Measurements from ENCODE around the gene FOXQ1. TPM values are rescaled to one million over a fixed set of nuclear protein-coding genes. Genes with fewer than 3 reads are reported as not detected.

The FOXQ1 gene
- total RNA-seq, 1 donor from 2014 or later, result 0.39 TPM

- FAIRE-seq (no peak), DNase-seq (ENCODE audit: low read depth) (no peak)
- no peak overlapping the region for H3K27ac Mint-ChIP-seq (ENCODE audit: unreplicated experiment)
- no peak overlapping the region for H3K4me3 Mint-ChIP-seq (ENCODE audit: unreplicated experiment)
- H3K79me2 ChIP-seq (ENCODE audit: insufficient read depth, low read length), result no peaks in the 10 kb centered on the region
- no peaks in the 10 kb centered on the region for H3K9me3 ChIP-seq (ENCODE audit: insufficient read depth, low read depth, low read length)
- H3K9me3 Mint-ChIP-seq (ENCODE audit: unreplicated experiment), result peaks cover 5% of the 10 kb centered on the region
- TF ChIP-seq, protein P1, sequence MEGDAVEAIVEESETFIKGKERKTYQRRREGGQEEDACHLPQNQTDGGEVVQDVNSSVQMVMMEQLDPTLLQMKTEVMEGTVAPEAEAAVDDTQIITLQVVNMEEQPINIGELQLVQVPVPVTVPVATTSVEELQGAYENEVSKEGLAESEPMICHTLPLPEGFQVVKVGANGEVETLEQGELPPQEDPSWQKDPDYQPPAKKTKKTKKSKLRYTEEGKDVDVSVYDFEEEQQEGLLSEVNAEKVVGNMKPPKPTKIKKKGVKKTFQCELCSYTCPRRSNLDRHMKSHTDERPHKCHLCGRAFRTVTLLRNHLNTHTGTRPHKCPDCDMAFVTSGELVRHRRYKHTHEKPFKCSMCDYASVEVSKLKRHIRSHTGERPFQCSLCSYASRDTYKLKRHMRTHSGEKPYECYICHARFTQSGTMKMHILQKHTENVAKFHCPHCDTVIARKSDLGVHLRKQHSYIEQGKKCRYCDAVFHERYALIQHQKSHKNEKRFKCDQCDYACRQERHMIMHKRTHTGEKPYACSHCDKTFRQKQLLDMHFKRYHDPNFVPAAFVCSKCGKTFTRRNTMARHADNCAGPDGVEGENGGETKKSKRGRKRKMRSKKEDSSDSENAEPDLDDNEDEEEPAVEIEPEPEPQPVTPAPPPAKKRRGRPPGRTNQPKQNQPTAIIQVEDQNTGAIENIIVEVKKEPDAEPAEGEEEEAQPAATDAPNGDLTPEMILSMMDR (IDR thresholded peaks at IDR 0.05; ENCODE audit: insufficient read depth, low read depth, low read length), result no peak
- no peak for TF ChIP-seq EZH2 (IDR thresholded peaks at IDR 0.05; ENCODE audit: insufficient read depth, low read length)
- no peak overlapping the region for H3K27ac ChIP-seq (ENCODE audit: low read depth, low read length)
- H3K4me3 ChIP-seq (ENCODE audit: insufficient read depth, low read depth, low read length), result no peak overlapping the region
- H3K27me3 ChIP-seq (ENCODE audit: insufficient read depth, low read length), result no peaks in the 10 kb centered on the region
- H3K9ac ChIP-seq (ENCODE audit: low read length), result no peak overlapping the region
- H3K4me1 Mint-ChIP-seq (ENCODE audit: low read depth, unreplicated experiment), result peaks cover 11% of the 10 kb centered on the region
- H3K4me2 ChIP-seq (ENCODE audit: low read length), result no peak overlapping the region
- no peak overlapping the region for H2AFZ ChIP-seq (ENCODE audit: low read depth, low read length)
- peaks cover 15% of the 10 kb centered on the region for H3K4me1 ChIP-seq (ENCODE audit: insufficient read depth, low read length)
- H3K27me3 Mint-ChIP-seq (ENCODE audit: low read depth, unreplicated experiment), result no peaks in the 10 kb centered on the region
- no peaks in the 10 kb centered on the region for H3K36me3 Mint-ChIP-seq (ENCODE audit: low read depth, unreplicated experiment)
- no peaks in the 10 kb centered on the region for H3K36me3 ChIP-seq (ENCODE audit: insufficient read depth, low read length)
- no peaks in the 10 kb centered on the region for H4K20me1 ChIP-seq (ENCODE audit: insufficient read depth, low read length)
Measured at GRCh38 chr6:1329708-1330107, 17.8 kb downstream of the FOXQ1 start.

DNA sequence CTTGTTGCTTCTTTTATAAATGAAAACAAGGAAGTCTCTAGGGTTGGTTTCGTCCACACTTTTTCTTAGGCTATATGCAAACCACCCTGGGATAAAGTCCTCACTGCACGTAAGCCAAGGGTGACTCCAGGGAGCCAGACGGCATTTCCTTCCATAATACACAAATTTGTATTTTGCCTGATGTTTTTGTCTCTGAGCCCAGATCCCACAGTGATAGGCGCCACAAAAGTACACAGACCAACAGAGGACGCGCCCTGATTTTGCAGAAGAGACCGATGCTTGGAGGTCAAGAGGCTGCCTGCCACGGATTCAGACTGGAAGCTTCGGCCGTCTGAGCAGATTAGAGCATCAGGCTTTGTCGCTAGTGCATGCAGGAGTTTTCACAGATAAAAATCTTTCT is 22.8 kb downstream of the FOXQ1 start:
- Mint-ChIP-seq H3K36me3 (ENCODE audit: low read depth, unreplicated experiment) (no peaks in the 10 kb centered on the region), H3K27ac (ENCODE audit: unreplicated experiment) (peak overlapping the region; percentile 7), H3K9me3 (ENCODE audit: unreplicated experiment) (no peaks in the 10 kb centered on the region), H3K4me3 (ENCODE audit: unreplicated experiment) (no peak overlapping the region), H3K4me1 (ENCODE audit: low read depth, unreplicated experiment) (peaks cover 11% of the 10 kb centered on the region), H3K27me3 (ENCODE audit: low read depth, unreplicated experiment) (peaks cover 2% of the 10 kb centered on the region)
- no peaks in the 10 kb centered on the region for H3K79me2 ChIP-seq (ENCODE audit: insufficient read depth, low read length)
- no peaks in the 10 kb centered on the region for H4K20me1 ChIP-seq (ENCODE audit: insufficient read depth, low read length)
- FAIRE-seq, result no peak
- no peak overlapping the region for H2AFZ ChIP-seq (ENCODE audit: low read depth, low read length)
- H3K9ac ChIP-seq (ENCODE audit: low read length), result no peak overlapping the region
- peaks cover 4% of the 10 kb centered on the region for H3K27me3 ChIP-seq (ENCODE audit: insufficient read depth, low read length)
- peaks cover 15% of the 10 kb centered on the region for H3K4me1 ChIP-seq (ENCODE audit: insufficient read depth, low read length)
- no peak overlapping the region for H3K27ac ChIP-seq (ENCODE audit: low read depth, low read length)
- H3K4me2 ChIP-seq (ENCODE audit: low read length), result no peak overlapping the region
- H3K9me3 ChIP-seq (ENCODE audit: insufficient read depth, low read depth, low read length), result no peaks in the 10 kb centered on the region
- no peaks in the 10 kb centered on the region for H3K36me3 ChIP-seq (ENCODE audit: insufficient read depth, low read length)
- no peak for TF ChIP-seq EZH2 (IDR thresholded peaks at IDR 0.05; ENCODE audit: insufficient read depth, low read length)
- TF ChIP-seq, protein P1 (IDR thresholded peaks at IDR 0.05; ENCODE audit: insufficient read depth, low read depth, low read length), result no peak
- no peak overlapping the region for H3K4me3 ChIP-seq (ENCODE audit: insufficient read depth, low read depth, low read length)
- no peak for DNase-seq (ENCODE audit: low read depth)

DNA sequence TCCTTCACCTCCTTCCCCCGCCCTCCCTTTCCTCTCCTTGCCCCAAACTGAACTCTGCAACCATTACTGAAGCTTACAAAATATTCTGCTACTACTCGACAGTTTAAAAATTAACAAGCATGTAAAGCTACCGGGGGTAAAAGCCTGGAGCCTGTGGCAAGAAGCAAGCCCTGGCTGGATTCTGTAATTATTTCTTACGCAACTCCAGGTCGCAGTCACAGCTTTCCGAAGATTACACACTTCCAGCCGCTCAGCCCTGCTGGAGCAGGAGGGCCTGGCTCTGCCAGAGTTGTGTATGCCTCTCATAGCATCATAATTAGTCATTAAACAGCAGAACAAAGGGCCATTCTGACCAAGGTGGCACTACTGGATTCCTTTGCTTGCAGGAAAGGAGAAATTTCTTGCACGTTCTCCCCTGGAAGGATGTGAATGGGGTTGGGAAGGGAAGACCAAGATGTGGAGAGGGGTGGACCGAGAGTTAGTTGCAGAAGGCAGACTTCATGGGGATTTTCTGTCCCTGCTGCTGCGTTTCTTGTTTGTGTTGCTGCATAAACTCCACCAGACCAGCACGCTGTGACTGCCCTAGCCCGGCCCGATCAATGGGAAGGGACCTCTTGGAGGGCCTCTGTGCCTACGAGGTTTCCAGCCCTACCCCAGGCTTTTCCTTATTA is 23.6 kb downstream of the FOXQ1 start:
- peak overlapping the region; percentile 30 for H3K9ac ChIP-seq (ENCODE audit: low read length)
- peak overlapping the region; percentile 85 for H3K27ac Mint-ChIP-seq (ENCODE audit: unreplicated experiment)
- H2AFZ ChIP-seq (ENCODE audit: low read depth, low read length), result peak overlapping the region; percentile 50
- H3K27me3 ChIP-seq (ENCODE audit: insufficient read depth, low read length), result peaks cover 4% of the 10 kb centered on the region
- H3K9me3 Mint-ChIP-seq (ENCODE audit: unreplicated experiment), result no peaks in the 10 kb centered on the region
- H3K27me3 Mint-ChIP-seq (ENCODE audit: low read depth, unreplicated experiment), result peaks cover 2% of the 10 kb centered on the region
- peaks cover 11% of the 10 kb centered on the region for H3K4me1 Mint-ChIP-seq (ENCODE audit: low read depth, unreplicated experiment)
- H3K4me2 ChIP-seq (ENCODE audit: low read length), result peak overlapping the region; percentile 68
- H3K36me3 ChIP-seq (ENCODE audit: insufficient read depth, low read length), result no peaks in the 10 kb centered on the region
- H3K27ac ChIP-seq (ENCODE audit: low read depth, low read length), result peak overlapping the region; percentile 12
- no peaks in the 10 kb centered on the region for H4K20me1 ChIP-seq (ENCODE audit: insufficient read depth, low read length)
- DNase-seq (ENCODE audit: low read depth) (peak; percentile 87), FAIRE-seq (peak; percentile 49)
- H3K4me3 ChIP-seq (ENCODE audit: insufficient read depth, low read depth, low read length), result no peak overlapping the region
- TF ChIP-seq EZH2 (IDR thresholded peaks at IDR 0.05; ENCODE audit: insufficient read depth, low read length), result no peak
- TF ChIP-seq, protein P1 (IDR thresholded peaks at IDR 0.05; ENCODE audit: insufficient read depth, low read depth, low read length), result no peak
- H3K79me2 ChIP-seq (ENCODE audit: insufficient read depth, low read length), result no peaks in the 10 kb centered on the region
- no peaks in the 10 kb centered on the region for H3K9me3 ChIP-seq (ENCODE audit: insufficient read depth, low read depth, low read length)
- H3K36me3 Mint-ChIP-seq (ENCODE audit: low read depth, unreplicated experiment), result no peaks in the 10 kb centered on the region
- peak overlapping the region; percentile 50 for H3K4me3 Mint-ChIP-seq (ENCODE audit: unreplicated experiment)
- H3K4me1 ChIP-seq (ENCODE audit: insufficient read depth, low read length), result peaks cover 15% of the 10 kb centered on the region
